HG03469 (cell line): ENCODE results near the gene ATG16L2.
"Not testable (repeated sequence)": the region's sequence is repeated elsewhere in the genome, so short reads cannot be mapped to it uniquely, and the experiment has no call there.

Source experiments
- ATAC-seq: cut with Tn5 transposase; IDR thresholded peaks from one replicate; pipeline ENCODE4 v1.9.1; 2021; ENCODE audit warnings: mild to moderate bottlenecking, moderate library complexity, moderate number of reproducible peaks; ENCODE audit not compliant: unreplicated experiment

Gene ATG16L2

DNA sequence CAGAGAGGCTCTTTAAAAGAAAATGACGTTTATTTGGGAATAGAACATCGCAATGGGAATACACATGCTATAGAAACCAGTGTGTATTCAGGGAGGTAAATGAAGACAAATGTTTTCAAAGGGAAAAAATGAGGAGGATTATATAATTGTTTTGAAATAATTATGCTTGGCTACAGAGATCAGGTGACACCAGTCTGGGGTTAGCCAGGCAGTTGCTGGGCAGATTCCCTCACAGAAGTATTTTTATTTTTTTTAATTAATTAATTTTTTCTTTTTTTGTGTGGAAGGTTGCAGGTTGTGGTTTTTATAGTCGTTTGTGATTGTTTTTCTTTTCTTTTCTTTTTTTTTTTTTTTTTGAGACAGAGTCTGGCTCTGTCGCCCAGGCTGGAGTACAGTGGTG, 14.8 kb upstream of the ATG16L2 start:
- ATAC-seq = no peak

DNA sequence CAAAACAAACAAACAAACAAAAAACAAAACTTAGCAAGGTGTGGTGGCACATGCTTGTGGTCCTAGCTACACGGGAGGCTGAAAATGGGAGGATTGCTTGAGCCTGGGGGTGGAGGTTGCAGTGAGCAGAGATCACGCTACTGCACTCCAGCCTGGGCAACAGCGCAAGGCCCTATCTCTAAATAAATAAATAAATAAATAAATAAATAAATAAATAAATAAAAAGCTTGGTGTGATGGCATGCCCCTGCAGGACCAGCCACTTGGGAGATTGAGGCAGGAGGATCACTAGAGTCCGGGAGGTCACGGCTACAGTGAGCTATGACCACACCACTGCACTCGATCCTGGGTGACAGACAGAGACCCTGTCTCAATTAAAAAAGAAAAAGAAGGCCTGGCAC, 11.4 kb upstream of the ATG16L2 start:
- ATAC-seq = no peak

DNA sequence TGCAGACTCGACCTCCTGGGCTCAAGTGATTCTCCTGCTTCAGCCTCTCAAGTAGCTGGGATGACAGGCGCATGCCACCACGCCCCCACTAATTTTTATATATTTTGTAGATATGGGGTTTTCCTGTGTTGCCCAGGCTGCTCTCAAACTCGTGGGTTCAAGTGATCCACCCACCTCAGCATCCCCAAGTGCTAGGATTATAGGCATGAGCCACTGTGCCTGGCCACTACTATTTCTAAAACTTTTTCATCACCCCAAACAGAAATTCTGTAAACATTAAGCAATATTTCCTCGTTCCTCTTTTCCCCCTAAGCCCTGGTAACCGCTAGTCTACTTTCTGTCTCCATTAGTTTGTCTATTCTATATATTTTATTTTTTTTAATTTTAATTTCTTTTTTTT, 9.0 kb upstream of the ATG16L2 start:
- ATAC-seq = no peak

DNA sequence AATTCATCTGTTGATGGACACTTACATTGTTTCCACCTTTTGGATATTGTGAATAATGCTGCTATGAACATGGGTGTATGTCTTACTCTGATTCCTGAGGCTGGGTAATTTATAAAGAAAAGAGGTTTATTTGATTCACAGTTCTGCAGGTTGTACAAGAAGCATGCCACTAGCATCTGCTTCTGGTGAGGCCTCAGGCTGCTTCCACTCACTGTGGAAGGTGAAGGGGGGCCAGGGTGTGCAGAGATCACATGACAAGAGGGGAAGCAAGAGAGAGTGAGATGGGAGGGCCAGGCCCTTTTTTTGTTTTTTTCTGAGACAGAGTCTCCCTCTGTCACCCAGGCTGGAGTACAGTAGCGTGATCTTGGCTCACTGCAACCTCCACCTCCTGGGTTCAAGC, 7.8 kb upstream of the ATG16L2 start:
- ATAC-seq = not testable (repeated sequence)

DNA sequence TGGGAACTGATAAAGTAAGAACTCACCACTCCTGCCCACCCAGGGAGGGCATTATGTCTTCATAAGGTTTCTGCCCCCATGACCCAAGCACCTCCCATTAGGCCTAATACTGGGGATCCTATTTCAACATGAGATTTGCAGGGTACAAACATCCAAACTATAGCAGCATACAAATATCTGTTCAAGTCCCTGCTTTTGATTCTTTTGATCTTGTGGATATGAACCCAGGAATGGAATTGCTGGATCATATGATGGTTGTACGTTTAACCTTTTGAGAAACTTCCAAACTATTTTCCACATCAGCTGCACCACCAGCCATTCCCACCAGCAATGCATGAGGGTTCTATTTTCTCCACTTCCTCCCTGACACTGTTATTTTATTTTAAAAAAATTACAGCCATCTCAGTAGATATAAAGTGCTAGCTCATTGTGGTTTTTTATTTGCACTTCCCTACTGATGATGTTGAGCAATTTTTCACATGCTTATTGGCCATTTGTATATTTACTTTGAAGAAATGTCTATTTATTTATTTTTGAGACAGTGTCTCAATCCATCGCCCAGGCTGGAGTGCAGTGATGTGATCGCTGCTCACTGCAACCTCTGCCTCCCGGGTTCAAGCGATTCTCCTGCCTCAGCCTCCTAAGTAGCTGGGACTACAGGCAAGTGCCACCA, 7.1 kb upstream of the ATG16L2 start:
- ATAC-seq = no peak

DNA sequence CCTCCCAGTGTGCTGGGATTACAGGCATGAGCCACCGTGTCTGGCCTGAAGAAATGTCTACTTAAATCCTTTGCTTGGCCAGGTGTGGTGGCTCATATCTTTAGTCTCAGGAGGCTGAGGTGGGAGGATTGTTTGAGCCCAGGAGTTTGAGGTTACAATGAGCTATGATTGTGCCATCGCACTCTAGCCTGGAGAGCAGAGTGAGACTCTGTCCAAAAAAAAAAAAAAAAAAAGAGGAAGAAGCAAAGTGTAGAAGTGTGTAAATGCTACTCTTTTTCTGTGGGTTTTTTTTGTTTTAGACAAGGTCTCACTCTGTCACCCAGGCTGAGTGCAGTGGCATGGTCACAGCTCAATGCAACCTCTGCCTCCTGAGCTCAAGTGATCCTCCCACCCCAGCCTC, 6.4 kb upstream of the ATG16L2 start:
- no peak for ATAC-seq

DNA sequence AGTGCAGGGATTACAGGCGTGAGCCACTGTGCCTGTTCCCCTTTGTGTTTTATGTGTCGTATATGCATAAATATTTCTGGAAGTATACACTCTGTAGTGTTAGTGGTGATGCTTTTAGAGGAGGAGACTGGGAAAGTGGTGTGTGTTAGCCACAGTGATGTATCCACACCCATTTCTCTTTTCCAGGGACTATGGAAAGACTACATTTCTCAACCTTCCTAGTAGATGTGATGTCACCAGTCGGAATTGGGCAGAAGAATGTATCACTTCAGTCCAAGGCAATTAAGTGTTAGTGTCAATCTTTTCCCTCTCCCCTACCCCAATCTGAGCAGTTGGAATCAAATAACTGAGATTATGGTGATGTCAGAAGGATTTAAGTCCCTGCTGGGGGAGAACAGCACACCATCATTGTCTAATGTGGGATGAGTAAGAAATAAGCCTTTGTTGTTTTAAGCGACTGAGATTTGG, 5.8 kb upstream of the ATG16L2 start:
- ATAC-seq = no peak

DNA sequence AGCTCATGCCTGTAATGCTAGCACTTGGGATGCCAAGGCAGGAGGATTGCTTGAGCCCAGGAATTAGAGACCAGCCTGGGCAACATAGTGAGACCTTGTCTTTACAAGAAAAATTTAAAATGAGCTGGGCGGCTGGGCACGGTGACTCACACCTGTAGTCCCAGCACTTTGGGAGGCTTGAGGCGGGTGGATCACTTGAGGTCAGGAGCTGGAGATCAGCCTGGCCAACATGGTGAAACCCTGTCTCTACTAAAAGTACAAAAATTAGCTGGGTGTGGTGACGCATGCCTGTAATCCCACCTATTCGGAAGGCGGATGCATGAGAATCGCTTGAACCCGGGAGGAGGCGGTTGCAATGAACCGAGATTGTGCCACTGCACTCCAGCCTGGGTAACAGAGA, 2.5 kb upstream of the ATG16L2 start:
- ATAC-seq = not testable (repeated sequence)

DNA sequence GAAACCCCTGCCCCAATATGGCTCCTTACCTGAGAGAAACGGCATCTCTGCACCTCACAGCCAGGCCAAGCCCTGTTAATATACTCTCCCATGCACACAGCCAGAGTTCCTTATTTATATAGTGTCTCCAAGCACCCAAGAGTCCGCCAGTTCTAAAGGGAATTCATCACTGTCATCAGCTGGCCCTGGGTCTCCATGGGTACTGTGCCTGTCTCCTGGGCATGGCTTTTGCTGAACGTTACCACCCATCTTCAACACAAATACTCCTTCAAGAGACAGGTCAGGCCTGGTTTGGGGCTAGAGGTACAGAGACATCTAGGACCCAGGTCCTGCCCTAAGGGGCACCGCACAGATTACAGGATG, 1.6 kb upstream of the ATG16L2 start:
- no peak for ATAC-seq

DNA sequence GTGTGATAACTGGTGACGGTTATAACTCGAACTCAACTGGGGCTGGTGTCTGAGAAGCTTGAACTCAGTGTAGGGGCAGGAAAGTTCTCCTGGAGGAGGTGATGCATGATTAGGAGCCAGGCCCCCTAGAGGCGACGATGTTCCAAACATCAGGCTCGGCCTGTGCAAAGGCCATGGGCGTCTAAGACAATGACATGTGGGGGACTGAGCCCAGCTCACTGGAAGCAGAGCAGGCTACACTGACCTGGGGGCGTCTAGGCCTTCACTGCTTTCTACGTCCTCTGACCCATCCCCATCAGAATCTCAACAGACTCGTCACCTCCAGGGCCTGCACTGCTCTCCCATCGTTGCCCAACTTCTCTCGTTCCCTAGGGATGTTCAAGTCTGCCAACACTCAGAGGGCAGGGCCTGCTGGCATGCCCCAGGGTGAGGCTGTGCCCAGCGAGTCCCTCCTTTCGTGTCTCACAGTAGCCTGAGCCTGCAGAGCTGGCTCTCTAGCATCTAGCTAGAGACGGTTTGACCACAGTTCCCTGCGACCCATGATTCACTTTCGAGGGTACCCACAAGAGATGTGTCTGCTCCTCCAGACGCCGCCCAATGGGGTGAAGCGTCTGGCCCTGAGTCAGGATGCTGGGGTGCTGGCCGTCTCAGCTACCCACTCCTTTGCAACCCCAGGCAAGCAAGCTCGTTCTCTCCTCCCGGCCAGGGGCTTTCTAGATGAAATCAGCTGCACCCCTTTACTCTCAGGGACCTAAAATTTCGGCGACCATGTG, 1.1 kb upstream of the ATG16L2 start:
- ATAC-seq = no peak

DNA sequence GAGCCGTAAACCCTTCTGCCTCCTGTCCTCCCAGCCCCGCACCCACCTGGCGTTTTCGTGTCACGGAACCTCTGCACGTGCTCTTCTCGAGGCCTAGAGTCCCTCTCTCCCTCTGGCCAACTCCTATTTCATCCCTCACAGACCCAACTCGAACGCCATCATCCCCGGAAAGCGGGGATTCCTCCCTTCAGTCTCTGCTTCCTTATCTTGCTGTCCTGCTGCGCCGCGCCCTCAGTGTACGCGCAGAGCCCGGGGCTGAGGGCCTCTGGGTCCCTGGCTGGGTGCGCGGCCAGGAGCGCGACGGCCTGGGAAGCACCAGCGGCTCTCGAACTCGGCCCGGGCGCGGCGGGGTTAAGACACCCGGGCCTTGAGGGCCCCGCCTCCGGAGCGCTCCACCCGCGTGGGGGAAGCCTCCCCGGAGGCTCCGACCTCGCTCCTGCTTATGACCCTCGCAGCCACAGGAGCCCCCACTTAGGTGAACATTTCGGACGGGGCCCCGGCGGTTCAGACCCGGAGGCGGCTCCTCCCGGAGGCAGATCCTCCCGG, 398 bp upstream of the ATG16L2 start:
- peak; percentile 34 for ATAC-seq

DNA sequence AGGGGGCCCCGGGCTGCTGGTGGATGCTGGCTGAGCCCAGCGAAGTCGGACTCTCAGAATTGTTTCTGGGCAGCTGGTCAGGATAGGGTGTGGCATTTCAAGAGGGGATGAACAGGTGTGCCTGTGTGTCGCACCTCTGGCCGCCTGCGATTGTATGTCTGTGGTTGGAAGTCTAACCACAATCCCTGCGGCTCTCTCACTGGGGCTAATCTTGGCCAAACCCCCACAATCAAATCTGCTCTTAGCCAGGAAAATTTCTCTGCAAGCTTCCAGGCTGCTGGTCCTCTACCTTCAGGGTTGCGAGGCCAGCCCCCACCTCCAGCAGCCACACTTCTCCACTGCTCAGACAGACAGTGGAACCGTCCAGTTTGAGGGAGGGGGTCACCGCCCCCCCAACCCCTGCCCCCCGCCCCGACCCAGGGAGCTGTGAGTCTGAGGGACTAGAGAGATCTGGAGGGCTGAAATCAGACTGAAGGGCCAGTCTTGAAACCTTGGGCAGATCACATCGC, 953 bp downstream of the ATG16L2 start:
- no peak for ATAC-seq

DNA sequence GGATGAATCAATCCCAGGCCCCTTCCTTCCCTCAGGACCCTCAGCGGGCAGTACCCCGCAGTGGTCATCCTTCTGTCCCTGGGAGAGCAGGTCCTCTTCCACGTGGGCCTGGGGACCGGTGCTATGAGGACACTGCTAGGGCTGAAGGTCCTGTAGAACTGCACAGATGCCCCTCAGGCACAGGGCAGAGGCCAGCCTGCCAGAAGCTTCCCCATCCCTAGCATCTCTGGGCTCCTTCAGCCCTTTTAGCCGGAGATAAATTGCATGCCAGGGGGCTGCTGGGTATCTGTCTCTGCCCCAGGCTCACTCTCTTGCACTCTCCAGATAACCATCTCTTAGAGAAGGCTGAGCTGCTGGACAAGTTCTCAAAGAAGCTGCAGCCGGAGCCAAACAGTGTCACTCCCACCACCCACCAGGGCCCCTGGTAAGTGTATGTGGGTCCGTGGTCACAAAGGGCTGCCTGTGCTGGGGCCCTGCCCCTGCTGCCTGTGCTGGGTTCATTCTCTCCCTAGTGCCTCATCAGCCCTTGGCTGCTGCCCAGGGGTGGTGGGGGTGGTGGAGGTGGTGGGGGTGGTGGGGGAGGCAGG, 2.3 kb downstream of the ATG16L2 start:
- ATAC-seq = no peak

DNA sequence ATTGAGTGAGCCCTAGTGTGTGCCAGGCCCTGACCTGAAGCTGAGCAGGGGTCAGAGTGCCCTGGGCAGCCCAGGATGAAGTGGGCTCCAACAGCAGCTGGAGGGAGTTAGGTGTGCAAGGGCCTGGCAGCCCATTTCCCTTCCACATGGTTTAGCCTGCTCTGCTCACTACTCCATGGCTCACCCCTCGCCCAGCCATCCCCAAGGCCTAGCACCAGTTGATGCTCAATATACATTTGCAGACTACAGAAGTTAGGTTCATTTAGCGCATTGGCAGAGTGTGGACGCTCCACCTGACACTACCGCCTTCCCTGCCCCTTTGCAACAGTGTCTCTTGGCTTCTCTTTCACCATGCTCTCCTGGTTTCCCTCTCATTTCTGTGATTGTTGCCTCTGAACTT, 3.8 kb downstream of the ATG16L2 start:
- no peak for ATAC-seq

DNA sequence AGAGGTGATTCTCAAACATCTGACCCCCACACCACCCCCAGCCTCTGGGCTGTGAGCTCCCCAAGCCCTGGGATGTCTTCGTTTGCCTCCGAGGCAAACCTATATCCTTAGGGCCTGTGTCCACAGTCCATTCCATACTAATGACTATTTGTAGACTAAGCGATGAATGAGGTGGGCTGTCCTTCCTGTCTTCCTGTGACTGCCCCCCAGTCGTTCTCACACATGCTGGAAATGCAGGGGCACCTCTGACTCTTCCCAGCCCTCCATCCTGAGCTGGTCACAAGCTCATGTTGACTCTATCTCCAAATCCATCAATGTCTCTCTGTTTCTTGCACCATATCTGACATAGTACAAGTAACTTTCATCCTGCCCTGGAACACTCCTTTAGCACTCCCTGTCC, 4.8 kb downstream of the ATG16L2 start:
- ATAC-seq = no peak

DNA sequence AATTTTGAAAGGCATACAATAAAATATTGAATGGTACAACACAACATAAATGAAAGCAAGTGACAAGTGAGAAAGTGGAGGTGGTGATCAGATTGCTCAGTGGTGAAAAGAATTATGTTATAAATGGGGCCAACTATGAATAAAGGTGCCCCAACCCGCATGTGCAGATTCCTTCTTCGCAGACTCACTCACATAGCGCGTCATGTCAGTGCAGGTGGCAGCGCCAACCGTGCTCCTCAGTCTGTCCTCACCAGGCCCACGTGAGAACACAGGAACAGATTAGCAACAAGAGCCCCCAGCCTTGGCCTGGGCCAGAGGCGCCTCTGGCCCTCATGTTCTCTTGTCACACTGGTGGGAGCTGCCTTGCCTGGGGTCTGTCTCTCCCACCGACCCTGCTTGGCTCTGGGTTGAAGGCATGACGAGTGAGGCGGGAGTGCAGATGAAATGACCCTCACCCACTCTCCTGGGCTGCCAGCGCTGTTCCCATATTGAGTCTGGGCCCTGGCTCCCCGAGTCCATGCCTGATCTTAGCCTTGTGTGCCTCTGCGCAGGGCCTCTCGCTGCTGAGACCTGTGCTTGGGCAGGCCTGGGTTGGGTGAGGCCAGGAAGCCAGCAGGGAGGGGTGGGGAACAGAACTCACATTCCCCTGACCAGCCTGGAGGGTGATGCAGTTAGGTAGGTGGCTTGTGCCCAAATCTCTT, 6.4 kb downstream of the ATG16L2 start:
- ATAC-seq = no peak

DNA sequence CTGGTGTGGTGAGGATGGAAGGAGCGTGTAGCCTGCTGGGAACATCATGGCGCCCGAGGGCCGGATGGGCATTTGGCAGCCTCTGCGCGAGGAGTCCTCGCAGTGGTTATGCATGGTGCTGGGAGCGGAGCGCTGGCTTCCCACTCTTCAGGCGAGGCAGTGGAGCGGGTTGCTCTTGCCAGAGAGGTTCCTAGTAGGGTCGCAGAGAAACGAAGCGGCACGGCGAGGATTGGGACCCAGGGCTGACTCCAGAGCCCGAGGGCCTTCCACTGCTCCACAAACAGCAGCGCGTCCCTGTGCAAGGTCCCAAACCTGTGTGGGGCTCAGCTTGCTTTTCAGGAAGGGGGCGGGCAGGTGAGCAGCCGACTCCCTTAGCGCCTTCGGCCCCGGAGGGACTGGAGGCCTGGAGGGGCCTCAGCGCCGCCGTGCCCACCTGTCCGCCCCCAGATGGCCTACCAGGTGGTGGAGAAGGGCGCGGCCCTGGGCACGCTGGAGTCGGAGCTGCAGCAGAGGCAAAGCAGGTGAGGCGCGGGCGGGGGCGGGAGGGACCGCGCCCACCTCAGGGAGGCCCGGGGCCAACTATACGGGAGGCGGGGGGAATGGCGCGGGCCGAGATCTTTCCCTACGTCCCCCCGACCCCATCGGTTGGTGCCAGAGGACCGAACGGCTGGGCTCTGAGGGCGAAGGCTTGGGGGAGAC, 7.2 kb downstream of the ATG16L2 start:
- no peak for ATAC-seq

DNA sequence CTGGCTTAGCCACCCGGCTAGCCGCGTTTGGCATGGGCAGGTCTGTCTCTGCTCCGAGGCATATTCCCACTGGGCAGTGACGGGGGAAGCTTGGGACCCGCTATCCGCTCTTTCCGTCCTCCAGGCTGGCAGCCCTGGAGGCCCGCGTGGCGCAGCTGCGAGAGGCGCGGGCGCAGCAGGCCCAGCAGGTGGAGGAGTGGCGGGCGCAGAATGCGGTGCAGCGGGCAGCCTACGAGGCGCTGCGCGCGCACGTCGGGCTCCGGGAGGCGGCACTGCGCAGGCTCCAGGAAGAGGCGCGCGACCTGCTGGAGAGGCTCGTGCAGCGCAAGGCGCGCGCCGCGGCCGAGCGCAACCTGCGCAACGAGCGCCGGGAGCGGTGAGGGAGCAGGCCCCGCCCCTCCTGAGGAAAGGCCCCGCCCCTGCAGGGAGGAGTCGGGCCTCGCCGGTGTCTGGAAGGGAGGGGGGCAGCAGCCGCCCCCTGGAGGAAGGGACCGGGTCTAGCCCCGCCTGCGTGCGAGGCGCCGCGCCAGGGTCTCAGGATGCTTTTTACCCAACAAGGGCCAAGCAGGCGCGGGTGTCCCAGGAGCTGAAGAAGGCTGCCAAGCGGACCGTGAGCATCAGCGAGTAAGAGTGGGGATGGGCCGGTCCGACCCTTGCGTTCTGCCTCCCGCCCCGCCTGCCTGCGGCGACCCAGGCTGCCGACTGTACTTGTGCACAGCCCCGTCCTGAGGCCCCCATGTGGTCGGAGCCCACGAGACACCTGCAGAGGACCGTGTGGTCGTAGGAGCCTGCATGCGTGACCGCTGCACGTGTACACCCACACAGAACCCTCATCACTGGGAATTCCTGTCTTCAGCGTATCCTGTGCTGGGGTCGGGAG, 7.9 kb downstream of the ATG16L2 start:
- no peak for ATAC-seq

DNA sequence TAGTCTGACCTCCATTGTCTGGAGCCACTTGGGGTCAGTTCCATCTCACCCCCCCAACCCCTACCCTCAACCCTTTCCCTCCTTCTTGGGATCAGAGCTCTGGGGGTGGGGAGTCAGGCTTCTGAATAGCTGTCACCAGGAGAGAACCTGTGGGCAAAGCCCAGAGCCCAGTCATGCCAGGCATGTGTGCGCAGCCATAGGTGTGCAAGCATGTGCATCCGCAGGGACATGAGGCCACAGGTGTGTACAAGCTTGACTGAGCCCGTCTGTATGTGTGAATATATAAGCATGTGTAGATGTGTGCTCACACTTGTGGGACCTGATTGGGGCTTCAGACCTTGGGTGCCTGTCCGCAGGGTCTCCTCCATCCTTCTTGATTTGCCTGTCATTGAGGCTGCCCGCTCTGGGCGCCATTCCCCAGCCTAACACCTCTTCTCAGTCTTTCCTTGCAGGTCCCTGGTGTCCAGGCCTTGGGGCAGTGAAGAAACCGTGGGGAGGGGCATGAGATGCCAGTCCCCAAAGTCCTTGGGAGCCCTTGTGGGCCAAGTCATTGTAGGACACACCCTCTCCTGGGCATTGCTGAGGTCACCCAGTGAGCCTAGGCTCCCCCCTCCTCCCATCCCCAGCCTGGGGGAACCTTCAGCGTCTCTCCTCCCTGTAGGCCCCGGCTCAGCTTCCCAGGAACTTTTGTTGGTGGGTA, 9.0 kb downstream of the ATG16L2 start:
- ATAC-seq = no peak
